GM21786 (cell line): ENCODE results near the gene LAMA3.

Experiments used
- ATAC-seq: cut with Tn5 transposase; IDR thresholded peaks from one replicate; pipeline ENCODE4 v1.9.1; 2021; ENCODE audit not compliant: unreplicated experiment

The LAMA3 gene

DNA sequence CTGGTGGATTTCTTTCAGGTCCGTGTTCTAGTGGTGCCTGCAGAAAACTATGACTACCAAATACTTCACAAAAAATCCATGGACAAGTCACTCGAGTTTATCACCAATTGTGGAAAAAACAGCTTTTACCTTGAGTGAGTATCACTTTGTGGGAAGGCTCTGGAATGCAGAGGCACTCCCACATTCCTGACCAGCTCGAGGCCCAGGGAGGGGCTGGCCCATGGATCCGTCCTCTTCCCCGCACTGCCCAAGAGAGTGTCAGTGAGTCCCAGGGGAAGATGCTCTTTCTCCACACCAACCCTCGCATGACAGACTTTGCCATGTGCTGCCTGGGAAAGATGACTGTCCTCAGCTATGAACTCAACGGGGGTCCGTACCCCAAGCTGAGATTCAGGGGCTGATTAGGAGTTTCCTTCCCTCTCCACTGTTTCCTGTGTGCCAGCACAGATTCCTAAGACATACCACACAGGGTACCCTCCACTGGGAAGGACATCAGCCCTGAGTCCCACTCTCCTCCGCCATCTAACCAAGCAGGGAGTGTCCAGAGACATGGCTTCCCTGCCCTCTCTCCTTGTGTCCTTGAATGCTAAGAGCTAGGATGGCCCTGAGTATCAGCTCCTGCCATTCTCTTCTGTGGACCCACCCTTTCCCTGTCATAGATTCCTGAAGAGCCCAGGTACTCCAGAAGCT, 155.9 kb downstream of the LAMA3 start:
- ATAC-seq = no peak

DNA sequence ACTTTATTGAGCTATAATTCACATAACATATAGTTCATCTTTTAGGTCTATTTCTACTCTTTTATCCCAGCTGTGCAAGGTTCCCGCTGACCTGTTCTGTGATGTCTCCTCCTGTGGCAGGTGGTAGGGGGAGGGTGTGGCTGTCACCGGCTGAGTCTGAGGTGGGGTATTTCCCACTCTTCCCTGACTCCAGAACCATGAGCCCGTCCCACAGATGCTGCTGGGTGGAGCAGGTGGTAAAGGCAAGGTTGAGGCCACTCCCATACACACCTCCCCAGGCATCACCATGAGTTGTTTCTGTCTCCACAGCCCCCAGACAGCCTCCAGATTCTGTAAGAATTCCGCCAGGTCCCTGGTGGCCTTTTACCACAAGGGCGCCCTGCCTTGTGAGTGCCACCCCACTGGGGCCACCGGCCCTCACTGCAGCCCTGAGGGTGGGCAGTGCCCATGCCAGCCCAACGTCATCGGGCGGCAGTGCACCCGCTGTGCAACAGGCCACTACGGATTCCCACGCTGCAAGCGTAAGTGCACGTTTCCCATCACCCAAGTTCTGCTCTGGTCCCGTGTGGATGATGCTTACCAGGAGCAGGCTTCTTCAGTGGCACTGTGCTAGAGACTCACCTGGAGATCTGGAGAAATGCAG, 156.9 kb downstream of the LAMA3 start:
- no peak for ATAC-seq

DNA sequence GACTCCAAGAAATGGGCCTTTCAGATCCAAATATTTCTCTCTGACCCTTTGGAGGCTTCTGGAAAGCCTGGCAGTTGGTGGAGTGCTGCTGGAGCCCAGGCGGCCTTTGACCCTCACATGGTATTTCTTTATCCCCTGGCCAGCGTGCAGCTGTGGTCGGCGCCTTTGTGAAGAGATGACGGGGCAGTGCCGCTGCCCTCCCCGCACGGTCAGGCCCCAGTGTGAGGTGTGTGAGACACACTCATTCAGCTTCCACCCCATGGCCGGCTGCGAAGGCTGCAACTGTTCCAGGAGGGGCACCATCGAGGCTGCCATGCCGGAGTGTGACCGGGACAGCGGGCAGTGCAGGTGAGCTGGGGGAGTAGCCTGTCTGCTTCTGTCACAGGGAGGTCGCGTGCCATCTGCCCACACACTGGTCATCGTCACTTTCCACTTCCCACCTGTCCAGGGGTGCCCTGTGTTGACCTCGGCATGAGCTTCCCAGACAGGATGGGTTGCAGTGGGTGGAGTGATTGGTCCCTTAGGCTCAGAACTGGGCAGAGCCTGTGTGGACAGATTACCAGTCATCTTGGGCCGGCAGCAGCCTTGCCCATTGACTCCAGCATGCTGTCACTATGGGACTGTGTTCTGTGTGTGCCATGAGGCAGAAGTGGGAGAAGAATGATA, 158.2 kb downstream of the LAMA3 start:
- no peak for ATAC-seq

DNA sequence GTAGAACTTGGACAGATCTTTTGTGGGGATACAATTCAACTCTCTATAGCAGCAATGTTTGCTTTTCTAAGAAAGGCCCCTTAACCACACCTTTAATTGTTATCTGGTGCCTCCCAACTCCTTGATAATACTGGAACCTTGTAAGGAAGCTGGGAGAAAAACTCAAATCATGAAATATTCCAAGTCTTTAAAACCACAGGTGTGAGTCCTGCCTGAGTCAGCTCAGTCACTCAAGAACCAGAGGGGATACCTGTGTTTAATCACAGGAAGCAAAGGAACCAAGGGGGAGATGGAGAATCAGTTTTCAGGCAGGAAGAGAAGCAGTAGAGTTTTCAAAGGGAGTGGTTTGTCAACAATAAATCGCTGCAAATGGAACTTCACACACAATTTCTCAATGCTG, 159.9 kb downstream of the LAMA3 start:
- no peak for ATAC-seq

DNA sequence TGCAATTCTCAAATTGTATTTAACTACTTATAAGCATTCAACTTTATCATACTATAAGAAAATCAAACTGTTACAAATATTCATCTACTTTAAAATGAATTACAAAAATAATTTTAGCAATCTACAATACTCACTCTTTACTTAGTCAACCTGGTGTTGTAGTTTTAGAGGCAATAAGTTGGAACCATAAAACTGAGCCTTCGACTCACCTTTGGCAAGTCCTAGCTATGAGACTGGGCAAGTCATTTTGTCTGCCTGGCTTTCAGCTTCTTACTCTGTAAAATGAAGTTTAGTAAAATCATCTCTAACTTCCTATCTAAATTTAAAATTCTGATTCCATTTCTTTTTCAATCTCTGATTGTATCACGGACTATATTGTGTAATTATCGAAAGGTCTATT, 161.0 kb downstream of the LAMA3 start:
- ATAC-seq = no peak

DNA sequence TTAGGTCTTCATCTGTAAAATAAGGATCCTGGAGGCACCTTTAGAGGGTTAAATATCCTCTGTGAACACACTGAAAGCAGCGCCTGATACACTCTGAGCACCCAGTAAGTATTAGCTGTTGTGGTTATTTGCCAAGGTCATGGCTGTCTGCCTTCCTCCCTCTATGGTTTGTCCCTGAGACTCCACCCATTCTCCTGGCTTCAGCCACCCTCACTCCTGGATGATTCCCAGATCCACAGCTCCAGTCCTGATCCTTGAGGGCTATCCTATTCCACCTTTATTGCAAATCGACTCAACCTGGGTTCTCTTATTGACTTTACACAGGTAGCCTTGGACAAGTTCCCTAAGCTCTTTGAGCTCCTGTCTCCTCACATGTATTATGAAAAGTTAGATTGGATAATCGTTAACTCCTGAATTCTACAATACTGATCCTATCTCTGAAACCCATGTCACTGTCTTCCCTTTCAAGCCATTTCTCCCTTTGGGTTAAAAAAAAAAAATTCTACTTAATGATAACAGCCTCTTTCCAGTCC, 162.3 kb downstream of the LAMA3 start:
- ATAC-seq = no peak

DNA sequence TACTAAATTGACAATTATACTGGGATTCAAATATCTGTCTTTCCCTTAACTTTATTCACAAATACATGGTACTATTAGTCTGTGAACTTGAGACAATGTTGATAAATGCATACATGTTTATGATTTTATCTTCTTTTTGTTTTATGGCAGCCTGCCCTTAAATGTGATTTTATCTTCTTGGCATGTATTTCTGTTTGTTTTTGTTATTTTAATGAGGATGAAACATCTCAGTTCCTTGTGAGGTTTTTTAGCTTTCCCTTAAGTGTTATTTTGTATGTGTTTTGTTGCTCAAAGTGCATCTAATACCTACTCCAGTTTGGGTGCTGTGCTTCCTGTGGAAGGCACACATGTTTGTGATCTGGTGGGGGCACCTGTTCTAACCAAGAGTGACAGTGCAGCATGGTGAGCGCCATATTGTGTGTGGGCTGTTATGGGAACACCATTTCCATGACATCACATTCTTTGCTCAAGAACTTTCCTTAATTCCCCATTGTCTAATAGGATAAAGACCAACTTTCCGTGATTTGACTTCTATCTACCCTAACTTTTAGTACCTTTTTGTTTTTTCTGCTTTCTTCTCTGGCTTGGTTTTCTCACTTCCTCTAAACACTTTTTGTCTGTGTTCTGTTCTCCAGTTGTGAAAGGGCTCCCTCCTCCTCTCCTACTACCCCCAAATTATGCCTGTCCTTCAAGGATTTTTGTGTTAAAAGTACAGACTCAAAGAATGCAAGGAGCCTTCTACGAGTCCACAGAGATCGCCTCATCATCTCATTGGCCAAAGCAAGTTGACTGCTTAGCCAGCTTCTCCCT, 163.2 kb downstream of the LAMA3 start:
- no peak for ATAC-seq

DNA sequence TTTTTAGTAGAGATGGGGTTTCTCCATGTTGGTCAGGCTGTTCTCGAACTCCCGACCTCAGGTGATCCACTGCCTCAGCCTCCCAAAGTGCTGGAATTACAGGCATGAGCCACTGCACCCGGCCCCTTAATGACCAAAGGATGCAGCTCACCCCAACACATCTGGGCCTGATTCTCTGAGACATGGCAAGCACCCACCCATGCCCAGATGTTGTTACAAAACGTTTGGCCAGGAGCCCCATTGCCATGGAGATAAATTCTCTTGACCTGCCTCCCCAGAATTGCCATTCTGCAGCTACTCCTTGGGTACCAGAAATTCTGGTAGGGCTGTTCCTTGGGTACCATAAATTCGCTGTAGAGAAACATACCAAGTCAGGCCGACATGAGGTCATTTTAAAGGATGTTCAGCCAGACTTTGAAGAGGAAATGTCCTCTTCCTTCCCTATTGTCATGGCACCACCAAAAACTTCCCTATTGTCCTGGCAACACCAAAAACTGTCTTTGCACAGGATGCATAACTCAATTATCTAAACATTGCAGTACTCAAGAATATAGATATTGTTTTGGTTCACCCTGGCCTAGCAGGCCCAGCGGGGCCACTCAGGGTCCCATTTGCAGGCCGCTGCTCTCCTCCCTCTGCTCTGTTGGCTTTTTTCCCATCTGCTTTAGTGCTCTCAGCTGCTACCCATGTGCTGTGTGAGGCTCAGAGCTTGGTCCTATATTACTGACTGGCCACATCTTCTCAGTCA, 164.4 kb downstream of the LAMA3 start:
- no peak for ATAC-seq

DNA sequence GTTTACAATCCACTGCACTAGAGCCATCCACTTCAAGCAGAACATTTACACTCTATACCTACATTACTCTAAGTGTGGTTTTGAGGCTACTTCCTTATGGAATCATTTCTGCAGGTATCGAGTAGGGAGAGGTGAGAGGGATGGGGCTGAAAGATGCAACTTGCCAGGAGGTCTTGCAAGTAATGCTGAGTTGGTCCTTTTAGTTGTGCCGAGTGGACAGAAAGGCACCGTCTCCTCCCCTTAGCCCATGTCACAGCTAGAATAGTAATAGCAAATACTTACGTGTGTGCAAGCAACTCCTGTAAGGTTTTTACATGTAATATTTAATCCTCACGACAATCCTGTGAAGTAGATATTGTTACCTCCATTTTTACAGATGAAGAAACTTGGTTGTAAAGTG, 166.5 kb downstream of the LAMA3 start:
- ATAC-seq = no peak

DNA sequence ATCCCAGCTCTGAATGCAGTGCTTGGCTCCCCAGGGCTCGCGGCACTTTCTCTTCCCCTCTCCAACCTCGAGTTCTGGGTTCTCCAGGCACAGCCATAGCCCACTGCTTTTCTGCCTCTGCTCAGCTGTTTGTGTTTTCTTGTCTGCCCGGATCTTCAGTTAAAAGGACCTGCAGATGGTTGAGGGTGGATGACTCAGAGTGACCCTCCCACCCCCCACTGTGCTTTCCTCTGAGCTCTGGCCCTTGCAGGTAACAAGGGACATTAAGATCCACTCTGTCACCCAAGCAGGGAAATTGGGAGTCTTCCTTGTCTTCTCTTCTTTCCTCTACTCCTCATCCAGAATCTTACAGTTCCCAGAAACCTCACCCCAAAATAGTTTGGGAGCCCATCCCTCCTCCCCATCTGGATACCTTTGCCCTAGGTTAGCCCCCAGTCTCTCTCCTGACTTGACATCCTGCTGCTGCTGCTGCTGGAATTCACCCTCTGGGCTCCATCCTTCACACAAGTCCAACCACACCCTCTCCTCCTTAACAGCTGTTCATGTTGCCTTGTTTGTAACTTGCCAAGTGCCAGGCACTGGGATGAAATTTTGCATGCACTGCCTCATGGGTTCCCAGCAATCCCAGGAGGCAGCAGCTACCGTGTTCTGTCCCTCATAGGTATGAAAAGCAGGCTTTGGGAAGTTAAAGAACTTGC, 167.4 kb downstream of the LAMA3 start:
- no peak for ATAC-seq

DNA sequence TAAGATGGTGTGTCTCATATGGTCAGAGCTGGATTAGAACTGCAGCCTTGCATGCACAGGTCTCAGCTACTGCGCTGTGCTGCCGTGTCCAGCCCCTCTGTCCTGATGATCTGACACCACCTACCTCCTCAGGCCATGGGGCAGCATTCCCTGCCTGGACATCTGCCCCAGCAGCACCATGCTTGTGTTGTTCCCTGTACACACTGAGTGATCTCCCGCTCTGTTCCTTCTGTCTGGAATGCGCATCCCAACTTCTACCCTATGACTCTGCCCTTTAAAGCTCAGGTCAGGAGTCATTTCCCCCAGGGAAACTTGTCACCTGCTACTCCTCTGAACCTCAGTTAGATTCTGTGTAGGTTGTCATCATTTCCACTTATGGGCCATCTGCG, 167.9 kb downstream of the LAMA3 start:
- ATAC-seq = no peak

DNA sequence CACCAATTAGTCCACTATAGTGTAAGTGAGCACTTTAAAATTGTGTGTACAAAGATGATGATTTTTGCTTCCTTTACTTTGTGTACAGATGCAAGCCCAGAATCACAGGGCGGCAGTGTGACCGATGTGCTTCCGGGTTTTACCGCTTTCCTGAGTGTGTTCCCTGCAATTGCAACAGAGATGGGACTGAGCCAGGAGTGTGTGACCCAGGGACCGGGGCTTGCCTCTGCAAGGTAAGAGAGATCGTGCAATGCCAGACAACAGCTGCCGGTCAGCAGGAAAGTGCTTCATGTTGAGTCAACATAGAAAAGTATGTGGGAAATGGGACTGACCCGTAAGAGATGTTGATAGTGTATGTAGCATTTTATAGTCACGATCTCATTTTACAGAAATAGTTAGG, 168.5 kb downstream of the LAMA3 start:
- no peak for ATAC-seq

DNA sequence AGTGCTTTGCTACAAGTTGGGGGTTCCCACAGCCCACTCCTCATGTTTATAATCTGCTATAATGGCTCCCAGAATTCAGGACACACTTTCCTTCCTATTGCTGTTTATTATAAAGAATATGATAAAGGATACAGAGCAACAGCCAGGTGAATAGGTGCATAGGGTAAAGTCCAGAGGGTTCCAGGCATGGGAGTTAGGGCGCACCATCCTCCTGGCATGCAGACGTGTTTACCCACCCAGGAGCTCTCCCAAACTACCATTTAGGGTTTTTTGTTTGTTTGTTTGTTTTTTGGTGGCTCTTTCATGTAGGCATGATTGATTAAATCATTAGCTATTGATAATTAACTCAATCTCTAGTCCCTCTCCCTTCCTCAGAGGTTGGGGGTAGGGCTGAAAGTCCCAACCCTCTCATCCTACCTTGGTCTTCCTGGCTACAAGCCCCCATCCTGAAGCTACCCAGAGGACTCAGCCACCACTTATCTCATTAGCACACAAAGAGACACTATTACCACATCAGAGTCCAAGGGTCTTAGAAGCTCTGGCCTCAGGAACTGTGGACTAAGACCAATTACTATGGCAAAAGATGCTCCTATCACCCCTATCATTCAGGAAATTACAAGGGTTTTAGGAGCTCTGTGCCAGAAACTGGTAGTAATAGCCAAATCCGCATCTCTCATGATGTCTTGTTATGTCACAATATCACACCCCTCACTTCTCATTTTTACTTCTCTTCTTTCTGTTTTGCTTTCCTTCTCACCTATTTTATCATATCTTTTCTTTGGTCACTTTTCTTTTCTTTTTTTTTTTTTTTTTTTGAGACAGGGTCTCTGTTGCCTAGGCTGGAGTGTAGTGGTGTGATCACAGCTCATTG, 170.4 kb downstream of the LAMA3 start:
- no peak for ATAC-seq

DNA sequence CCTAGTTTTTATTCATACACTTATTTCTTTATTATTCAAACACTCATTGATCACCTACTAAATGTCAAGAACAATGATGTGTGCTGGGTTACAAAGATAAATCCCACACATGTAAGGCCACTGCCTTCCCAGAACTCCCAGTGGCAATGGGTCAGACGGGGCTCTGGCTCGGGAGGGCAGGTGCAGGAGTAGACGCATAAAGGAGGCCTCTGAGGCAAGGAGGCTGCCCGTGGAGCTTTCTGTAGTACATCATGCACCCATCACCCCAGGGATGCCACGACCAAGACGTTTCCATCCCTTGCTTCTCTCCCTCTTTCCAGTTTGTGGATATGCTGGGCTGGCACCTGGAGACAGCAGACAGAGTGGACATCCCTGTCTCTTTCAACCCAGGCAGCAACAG, 172.1 kb downstream of the LAMA3 start:
- no peak for ATAC-seq

DNA sequence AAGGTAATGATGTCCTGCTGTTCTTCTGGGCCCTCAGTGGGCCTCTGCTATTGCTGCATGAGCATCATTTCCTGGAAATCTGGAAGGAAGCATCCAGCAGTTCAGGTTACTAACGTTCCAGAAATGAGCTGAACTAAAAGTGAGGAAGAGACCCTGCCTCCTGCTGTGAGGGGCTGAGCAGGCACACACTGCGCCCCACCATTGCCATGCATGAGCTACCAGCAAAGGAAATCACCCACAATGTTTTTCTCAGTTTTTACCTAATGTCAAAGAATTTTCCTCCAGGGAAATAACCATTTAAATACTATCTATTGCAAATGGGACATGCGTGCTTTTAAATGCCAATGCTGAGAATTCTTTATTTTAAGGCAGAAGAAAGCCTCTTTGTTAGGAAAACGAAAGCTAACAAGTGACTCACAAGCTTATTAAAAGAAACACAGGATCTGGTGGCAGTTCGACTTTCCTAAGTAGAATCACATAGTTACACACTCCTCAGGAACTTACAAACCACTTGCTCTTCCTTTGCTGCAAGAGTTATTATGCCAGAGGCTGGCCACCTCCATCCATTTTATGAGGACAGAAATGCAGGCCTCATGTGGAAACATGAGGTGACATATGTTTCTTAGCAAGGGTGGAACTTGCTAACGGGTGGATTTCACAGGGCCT, 172.7 kb downstream of the LAMA3 start:
- no peak for ATAC-seq

DNA sequence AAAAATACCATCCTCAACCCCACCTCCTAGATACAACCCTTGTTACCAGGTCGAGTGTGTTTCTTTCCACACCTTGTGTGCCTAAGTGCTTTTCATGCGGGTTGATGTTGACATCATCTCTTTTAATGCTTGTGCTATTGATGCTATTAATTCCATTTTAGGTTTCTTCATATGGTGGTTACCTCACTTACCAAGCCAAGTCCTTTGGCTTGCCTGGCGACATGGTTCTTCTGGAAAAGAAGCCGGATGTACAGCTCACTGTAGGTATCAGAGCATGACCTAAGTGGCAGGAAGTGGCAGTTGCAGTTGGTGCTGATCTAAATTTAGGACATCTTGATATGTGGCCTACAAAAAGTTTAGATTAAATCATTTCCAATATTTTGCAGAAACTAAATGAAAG, 175.4 kb downstream of the LAMA3 start:
- no peak for ATAC-seq

DNA sequence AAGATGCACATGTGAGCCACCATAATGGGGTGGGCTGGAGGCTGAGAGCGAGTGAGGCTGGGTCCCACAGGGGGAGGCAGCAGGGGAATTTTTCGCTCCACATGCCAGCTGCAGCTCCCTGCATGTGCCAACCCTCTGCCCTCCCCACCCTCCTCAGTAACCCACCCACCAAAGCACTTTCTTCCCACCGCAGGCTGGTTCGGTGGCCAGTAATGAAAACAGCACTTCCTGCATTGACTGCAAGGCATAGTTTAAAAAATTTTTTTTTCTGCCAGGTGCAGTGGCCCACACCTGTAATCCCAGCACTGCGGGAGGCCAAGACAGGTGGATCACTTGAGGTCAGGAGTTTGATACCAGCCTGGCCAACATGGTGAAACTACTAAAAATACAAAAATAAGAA, 177.8 kb downstream of the LAMA3 start:
- no peak for ATAC-seq

DNA sequence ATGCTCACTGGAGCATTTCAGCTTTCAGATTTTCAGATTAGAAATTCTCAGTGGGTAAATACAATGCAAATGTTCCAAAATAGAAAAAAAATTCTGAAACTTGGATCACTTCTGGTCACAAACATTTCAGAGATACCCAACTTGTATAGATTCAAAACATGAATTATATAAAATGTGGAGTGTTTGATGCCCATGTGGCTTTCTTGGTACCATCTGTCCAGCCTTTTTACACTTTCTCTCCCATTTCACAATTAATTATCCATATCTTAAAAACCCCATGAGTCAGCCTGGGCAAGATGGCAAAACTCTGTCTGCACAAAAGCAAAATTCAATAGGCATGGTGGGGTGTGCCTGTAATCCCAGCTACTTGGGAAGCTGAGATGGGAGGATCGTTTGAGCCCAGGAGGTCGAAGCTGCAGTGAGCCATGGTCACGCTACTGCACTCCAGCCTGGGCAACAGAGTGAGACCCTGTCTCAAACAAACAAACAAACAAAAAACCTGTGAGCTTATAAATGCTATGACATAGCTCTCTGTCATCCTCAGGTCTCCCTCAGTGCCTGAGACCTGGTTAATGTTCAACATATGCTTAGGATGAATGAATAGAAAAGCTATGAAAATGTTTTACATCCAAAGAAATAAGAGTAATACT, 179.0 kb downstream of the LAMA3 start:
- no peak for ATAC-seq
